HepG2 (cell line): ENCODE results near the gene RAB3GAP1. TPM values are rescaled to one million over a fixed set of nuclear protein-coding genes. Genes with fewer than 3 reads are reported as not detected.

Experiments used
- ATF7 ChIP-seq, 2 experiments: fragments of 450-650 bp in 1 of 2; sonication (generic) in 1 of 2; formaldehyde crosslinking in 1 of 2; IDR thresholded peaks; 2 replicates each; pipeline versions ENCODE4 v1.4.0 to v1.6.1; 2016 to 2020; ENCODE audit warnings: antibody characterized with exemption in 1 of 2, mild to moderate bottlenecking in 1 of 2, missing genetic modification reagents in 1 of 2
- BRD4 ChIP-seq: sonication (generic); formaldehyde crosslinking; IDR thresholded peaks from 2 replicates; pipeline ENCODE4 v1.4.0; 2020; ENCODE audit warnings: missing genetic modification reagents
- DNMT1 ChIP-seq: sonication (generic); formaldehyde crosslinking; IDR thresholded peaks from 2 replicates; pipeline ENCODE4 v1.5.1; 2020; ENCODE audit warnings: mild to moderate bottlenecking, missing genetic modification reagents
- RBFOX2 ChIP-seq: fragments of 200-400 bp; formaldehyde crosslinking; IDR thresholded peaks from 2 replicates; pipeline ENCODE4 v1.6.1; 2017; ENCODE audit warnings: low read depth, mild to moderate bottlenecking, low read length
- RBM39 ChIP-seq: fragments of 200-400 bp; formaldehyde crosslinking; IDR thresholded peaks from one replicate; pipeline ENCODE4 v1.6.1; 2018; ENCODE audit warnings: antibody characterized with exemption, mild to moderate bottlenecking, low read depth, low read length; ENCODE audit not compliant: poor library complexity, severe bottlenecking
- RFX1 ChIP-seq: fragments of 450-650 bp; IDR thresholded peaks from 2 replicates; pipeline ENCODE4 v1.6.1; 2017
- TP53 ChIP-seq: sonication (generic); formaldehyde crosslinking; conservative IDR thresholded peaks from 2 replicates; pipeline ENCODE4 v1.4.0; 2020; ENCODE audit warnings: missing genetic modification reagents
- ZFYVE20 ChIP-seq: sonication (generic); formaldehyde crosslinking; IDR thresholded peaks from 2 replicates; pipeline ENCODE4 v1.8.0; 2023; ENCODE audit warnings: low read depth, mild to moderate bottlenecking, moderate library complexity, missing genetic modification reagents, borderline replicate concordance
- ZMAT3 ChIP-seq: sonication (generic); formaldehyde crosslinking; conservative IDR thresholded peaks from 2 replicates; pipeline ENCODE4 v1.7.0; 2021; ENCODE audit warnings: missing genetic modification reagents
- ZNF431 ChIP-seq: sonication (generic); formaldehyde crosslinking; IDR thresholded peaks from 2 replicates; pipeline ENCODE4 v1.9.0; 2022; ENCODE audit warnings: missing genetic modification reagents, low read depth, mild to moderate bottlenecking, borderline replicate concordance
- ZNF790 ChIP-seq: sonication (generic); formaldehyde crosslinking; IDR thresholded peaks from 2 replicates; pipeline ENCODE4 v1.8.0; 2022; ENCODE audit warnings: missing genetic modification reagents, mild to moderate bottlenecking, borderline replicate concordance
- polyA plus RNA-seq, 8 experiments: library from polyadenylated mRNA; depleted of rRNA in 3 of 8; stranded (reverse) in 7 of 8; unstranded in 1 of 8; fragments of >200 nt; fragmentation: Illumina TruSeq in 4 of 8; extraction: Trizol in 4 of 8; gene quantifications; 2 replicates each; pipeline versions ENCODE4 v1.2.1 to v1.2.3, GENCODE V29; 2011 to 2016; ENCODE audit warnings: low read depth in 4 of 8, missing spikeins in 1 of 8, mixed read lengths in 1 of 8; ENCODE audit not compliant: insufficient read depth in 1 of 8
- total RNA-seq, 5 experiments: library from RNA; depleted of rRNA; stranded (reverse); fragments of >200 nt; fragmentation: Illumina TruSeq; extraction: Trizol; gene quantifications; 2 replicates each; pipeline ENCODE4 v1.2.3, GENCODE V29; 2016; ENCODE audit warnings: low read depth in 1 of 5
- TF ChIP-seq, protein P1 (sequence below): sonication (generic); formaldehyde crosslinking; IDR thresholded peaks from 2 replicates; pipeline ENCODE4 v1.5.1; 2020; ENCODE audit warnings: mild to moderate bottlenecking, missing genetic modification reagents, borderline replicate concordance
- TF ChIP-seq, protein P2 (sequence below): sonication (generic); formaldehyde crosslinking; IDR thresholded peaks from 2 replicates; pipeline ENCODE4 v1.8.1; 2023; ENCODE audit warnings: mild to moderate bottlenecking, missing genetic modification reagents
- TF ChIP-seq, protein P3 (sequence below): sonication (generic); formaldehyde crosslinking; IDR thresholded peaks from 2 replicates; pipeline ENCODE4 v1.5.0; 2020; ENCODE audit warnings: missing genetic modification reagents
- TF ChIP-seq, protein P4 (sequence below): sonication (generic); formaldehyde crosslinking; IDR thresholded peaks from 2 replicates; pipeline ENCODE4 v1.4.0; 2020; ENCODE audit warnings: missing genetic modification reagents, mild to moderate bottlenecking, borderline replicate concordance
- TF ChIP-seq, protein P5 (sequence below): sonication (generic); formaldehyde crosslinking; IDR thresholded peaks from 2 replicates; pipeline ENCODE4 v1.4.0; 2020; ENCODE audit warnings: missing genetic modification reagents
- TF ChIP-seq, protein P6 (sequence below), 2 experiments: fragments of 450-650 bp in 1 of 2; sonication (generic) in 1 of 2; formaldehyde crosslinking; IDR thresholded peaks; 2 replicates each; pipeline versions ENCODE4 v1.5.0 to v1.8.0; 2020 to 2022; ENCODE audit warnings: mild to moderate bottlenecking in 1 of 2, missing genetic modification reagents in 1 of 2

The RAB3GAP1 gene
- total and polyA plus RNA-seq, 2 of the 13 experiments (the other 11 are each of a cell fraction or from before 2014, with no cell fraction given), result 15.2 to 48.8 TPM

DNA sequence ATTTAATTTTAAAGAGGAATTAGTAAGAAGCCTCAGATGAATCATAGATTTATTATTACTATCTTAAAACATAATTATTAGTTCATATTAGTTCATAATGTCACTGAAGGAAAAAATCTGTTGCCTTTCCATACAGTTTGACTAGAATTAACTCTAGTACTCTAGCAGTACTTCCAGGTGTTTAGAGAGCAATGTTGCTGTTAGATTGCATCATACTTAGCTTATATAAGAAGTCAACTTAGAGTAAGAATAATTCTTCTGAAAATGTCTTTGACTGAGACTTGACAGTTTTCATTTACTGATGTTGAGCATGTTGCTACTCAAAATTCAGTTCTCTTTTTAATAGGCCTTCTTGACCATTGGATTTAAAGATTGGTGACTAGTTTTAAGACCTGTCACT lies 4.7 kb downstream of the RAB3GAP1 start (continued):
- TF ChIP-seq, protein P1, sequence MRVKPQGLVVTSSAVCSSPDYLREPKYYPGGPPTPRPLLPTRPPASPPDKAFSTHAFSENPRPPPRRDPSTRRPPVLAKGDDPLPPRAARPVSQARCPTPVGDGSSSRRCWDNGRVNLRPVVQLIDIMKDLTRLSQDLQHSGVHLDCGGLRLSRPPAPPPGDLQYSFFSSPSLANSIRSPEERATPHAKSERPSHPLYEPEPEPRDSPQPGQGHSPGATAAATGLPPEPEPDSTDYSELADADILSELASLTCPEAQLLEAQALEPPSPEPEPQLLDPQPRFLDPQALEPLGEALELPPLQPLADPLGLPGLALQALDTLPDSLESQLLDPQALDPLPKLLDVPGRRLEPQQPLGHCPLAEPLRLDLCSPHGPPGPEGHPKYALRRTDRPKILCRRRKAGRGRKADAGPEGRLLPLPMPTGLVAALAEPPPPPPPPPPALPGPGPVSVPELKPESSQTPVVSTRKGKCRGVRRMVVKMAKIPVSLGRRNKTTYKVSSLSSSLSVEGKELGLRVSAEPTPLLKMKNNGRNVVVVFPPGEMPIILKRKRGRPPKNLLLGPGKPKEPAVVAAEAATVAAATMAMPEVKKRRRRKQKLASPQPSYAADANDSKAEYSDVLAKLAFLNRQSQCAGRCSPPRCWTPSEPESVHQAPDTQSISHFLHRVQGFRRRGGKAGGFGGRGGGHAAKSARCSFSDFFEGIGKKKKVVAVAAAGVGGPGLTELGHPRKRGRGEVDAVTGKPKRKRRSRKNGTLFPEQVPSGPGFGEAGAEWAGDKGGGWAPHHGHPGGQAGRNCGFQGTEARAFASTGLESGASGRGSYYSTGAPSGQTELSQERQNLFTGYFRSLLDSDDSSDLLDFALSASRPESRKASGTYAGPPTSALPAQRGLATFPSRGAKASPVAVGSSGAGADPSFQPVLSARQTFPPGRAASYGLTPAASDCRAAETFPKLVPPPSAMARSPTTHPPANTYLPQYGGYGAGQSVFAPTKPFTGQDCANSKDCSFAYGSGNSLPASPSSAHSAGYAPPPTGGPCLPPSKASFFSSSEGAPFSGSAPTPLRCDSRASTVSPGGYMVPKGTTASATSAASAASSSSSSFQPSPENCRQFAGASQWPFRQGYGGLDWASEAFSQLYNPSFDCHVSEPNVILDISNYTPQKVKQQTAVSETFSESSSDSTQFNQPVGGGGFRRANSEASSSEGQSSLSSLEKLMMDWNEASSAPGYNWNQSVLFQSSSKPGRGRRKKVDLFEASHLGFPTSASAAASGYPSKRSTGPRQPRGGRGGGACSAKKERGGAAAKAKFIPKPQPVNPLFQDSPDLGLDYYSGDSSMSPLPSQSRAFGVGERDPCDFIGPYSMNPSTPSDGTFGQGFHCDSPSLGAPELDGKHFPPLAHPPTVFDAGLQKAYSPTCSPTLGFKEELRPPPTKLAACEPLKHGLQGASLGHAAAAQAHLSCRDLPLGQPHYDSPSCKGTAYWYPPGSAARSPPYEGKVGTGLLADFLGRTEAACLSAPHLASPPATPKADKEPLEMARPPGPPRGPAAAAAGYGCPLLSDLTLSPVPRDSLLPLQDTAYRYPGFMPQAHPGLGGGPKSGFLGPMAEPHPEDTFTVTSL (CRISPR knock-in tag), result no peak
- TF ChIP-seq, protein P2, sequence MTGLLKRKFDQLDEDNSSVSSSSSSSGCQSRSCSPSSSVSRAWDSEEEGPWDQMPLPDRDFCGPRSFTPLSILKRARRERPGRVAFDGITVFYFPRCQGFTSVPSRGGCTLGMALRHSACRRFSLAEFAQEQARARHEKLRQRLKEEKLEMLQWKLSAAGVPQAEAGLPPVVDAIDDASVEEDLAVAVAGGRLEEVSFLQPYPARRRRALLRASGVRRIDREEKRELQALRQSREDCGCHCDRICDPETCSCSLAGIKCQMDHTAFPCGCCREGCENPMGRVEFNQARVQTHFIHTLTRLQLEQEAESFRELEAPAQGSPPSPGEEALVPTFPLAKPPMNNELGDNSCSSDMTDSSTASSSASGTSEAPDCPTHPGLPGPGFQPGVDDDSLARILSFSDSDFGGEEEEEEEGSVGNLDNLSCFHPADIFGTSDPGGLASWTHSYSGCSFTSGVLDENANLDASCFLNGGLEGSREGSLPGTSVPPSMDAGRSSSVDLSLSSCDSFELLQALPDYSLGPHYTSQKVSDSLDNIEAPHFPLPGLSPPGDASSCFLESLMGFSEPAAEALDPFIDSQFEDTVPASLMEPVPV, result no peak
- TF ChIP-seq TP53 (CRISPR knock-in tag) (no peak), ZMAT3 (CRISPR knock-in tag) (no peak), RFX1 (no peak), RBM39 (no peak), ZNF431 (no peak), ZNF790 (CRISPR knock-in tag) (no peak), BRD4 (CRISPR knock-in tag) (no peak), ATF7 (IDR thresholded peaks at IDR 0.05) (peak; percentile 46; the same call in 1 of the 2 replicates), ATF7 (CRISPR knock-in tag; IDR thresholded peaks at IDR 0.05) (no peak), DNMT1 (no peak), ZFYVE20 (CRISPR knock-in tag) (no peak), RBFOX2 (no peak)
- TF ChIP-seq, protein P3, sequence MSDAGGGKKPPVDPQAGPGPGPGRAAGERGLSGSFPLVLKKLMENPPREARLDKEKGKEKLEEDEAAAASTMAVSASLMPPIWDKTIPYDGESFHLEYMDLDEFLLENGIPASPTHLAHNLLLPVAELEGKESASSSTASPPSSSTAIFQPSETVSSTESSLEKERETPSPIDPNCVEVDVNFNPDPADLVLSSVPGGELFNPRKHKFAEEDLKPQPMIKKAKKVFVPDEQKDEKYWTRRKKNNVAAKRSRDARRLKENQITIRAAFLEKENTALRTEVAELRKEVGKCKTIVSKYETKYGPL (CRISPR knock-in tag), result peak; percentile 94
- TF ChIP-seq, protein P4, sequence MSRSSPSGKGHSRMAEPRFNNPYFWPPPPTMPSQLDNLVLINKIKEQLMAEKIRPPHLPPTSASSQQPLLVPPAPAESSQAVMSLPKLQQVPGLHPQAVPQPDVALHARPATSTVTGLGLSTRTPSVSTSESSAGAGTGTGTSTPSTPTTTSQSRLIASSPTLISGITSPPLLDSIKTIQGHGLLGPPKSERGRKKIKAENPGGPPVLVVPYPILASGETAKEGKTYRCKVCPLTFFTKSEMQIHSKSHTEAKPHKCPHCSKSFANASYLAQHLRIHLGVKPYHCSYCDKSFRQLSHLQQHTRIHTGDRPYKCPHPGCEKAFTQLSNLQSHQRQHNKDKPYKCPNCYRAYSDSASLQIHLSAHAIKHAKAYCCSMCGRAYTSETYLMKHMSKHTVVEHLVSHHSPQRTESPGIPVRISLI (CRISPR knock-in tag), result no peak
- TF ChIP-seq, protein P5, sequence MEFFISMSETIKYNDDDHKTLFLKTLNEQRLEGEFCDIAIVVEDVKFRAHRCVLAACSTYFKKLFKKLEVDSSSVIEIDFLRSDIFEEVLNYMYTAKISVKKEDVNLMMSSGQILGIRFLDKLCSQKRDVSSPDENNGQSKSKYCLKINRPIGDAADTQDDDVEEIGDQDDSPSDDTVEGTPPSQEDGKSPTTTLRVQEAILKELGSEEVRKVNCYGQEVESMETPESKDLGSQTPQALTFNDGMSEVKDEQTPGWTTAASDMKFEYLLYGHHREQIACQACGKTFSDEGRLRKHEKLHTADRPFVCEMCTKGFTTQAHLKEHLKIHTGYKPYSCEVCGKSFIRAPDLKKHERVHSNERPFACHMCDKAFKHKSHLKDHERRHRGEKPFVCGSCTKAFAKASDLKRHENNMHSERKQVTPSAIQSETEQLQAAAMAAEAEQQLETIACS (CRISPR knock-in tag), result no peak
- TF ChIP-seq, protein P6, sequence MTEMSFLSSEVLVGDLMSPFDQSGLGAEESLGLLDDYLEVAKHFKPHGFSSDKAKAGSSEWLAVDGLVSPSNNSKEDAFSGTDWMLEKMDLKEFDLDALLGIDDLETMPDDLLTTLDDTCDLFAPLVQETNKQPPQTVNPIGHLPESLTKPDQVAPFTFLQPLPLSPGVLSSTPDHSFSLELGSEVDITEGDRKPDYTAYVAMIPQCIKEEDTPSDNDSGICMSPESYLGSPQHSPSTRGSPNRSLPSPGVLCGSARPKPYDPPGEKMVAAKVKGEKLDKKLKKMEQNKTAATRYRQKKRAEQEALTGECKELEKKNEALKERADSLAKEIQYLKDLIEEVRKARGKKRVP (CRISPR knock-in tag; IDR thresholded peaks at IDR 0.05), result peak; percentile 70 to 99; a peak in 3 of 4 replicates
